ENCODE data around the gene OR1I1. TPM values are rescaled to one million over a fixed set of nuclear protein-coding genes. Genes with fewer than 3 reads are reported as not detected.

Gene OR1I1
- total RNA-seq, 1 experiment from 2014 or later: not detected

- Histone ChIP-seq H3K36me3 (ENCODE audit: control insufficient read depth in 1 of 2, insufficient read depth in 2 of 2, low read length in 2 of 2) (peaks cover 9 to 10% of the 10 kb centered on the region in 2 experiments; a peak in 3 of 4 replicates), H3K27ac (ENCODE audit: low read depth, low read length) (no peak overlapping the region), H3K4me1 (ENCODE audit: control insufficient read depth in 1 of 2, insufficient read depth in 2 of 2, low read length in 2 of 2) (peaks cover 0 to 9% of the 10 kb centered on the region in 2 experiments; a peak in 2 of 4 replicates), H3K79me2 (ENCODE audit: insufficient read depth, low read length) (no peaks in the 10 kb centered on the region), H3K4me2 (ENCODE audit: low read length) (no peak overlapping the region), H3K9me2 (ENCODE audit: insufficient read depth) (no peaks in the 10 kb centered on the region), H3K9me3 (ENCODE audit: control insufficient read depth in 1 of 2, insufficient read depth in 1 of 2, low read depth in 1 of 2, low read length in 2 of 2) (no peaks in the 10 kb centered on the region), H4K20me1 (ENCODE audit: insufficient read depth) (no peaks in the 10 kb centered on the region), H3K27me3 (ENCODE audit: insufficient read depth, low read length) (no peaks in the 10 kb centered on the region), H3K4me3 (replicated peaks in 1 of 2; ENCODE audit: low read depth in 1 of 2, low read length in 2 of 2) (no peak overlapping the region), H3K9ac (ENCODE audit: low read length) (no peak overlapping the region), H2AFZ (ENCODE audit: low read depth, low read length, poor library complexity, severe bottlenecking) (no peak overlapping the region)
- ChIA-PET CTCF (interaction anchor here (2.3 kb wide), 1 partner anchor 11 kb away, joined by 8 read pairs; no protein-coding TSS in a partner anchor), POLR2A (interaction anchor here (1.2 to 1.6 kb wide), 3 partner anchors 11 to 13 kb away, joined by 3 to 7 read pairs (median 4); a partner anchor contains a TSS), RAD21 (ENCODE audit: low non-redundant PET in 1 of 2, low total read pairs in 2 of 2, uncharacterized antibody in 2 of 2, unreplicated experiment in 2 of 2) (no interaction called here)
- no TSS peak for BruUV-seq (replicated peaks)
- ATAC-seq (peak; percentile 81), DNase-seq (ENCODE audit: low read depth, low spot score) (peak; percentile 60)
- TF ChIP-seq POLR2AphosphoS5 (IDR thresholded peaks at IDR 0.05; ENCODE audit: low read depth, low read length) (no peak), ATF3 (IDR thresholded peaks at IDR 0.05) (no peak), SRF (IDR thresholded peaks at IDR 0.05; ENCODE audit: low read depth) (no peak), CTCF (IDR thresholded peaks at IDR 0.05 in 2 of 3, conservative IDR thresholded peaks at IDR 0.05 in 1 of 3; ENCODE audit: borderline replicate concordance in 1 of 3, insufficient read depth in 1 of 3, low read depth in 2 of 3, low read length in 2 of 3) (no peak), RAD21 (IDR thresholded peaks at IDR 0.05; ENCODE audit: low read depth) (no peak), CEBPB (IDR thresholded peaks at IDR 0.05; ENCODE audit: low read depth) (no peak), EGR1 (IDR thresholded peaks at IDR 0.05; ENCODE audit: low read depth) (no peak; the same call in 1 of the 2 replicates), ZFX (IDR thresholded peaks at IDR 0.05) (no peak)
- intact Hi-C loops (cut with micrococcal nuclease): no loop called here
Measured at GRCh38 chr19:15112385-15112784, 30.4 kb downstream of the OR1I1 start.

All from HCT116 (cell line).